Thoracic aorta (tissue), 2 donors: ENCODE measurements around the gene RAPGEF4. TPM values are rescaled to one million over a fixed set of nuclear protein-coding genes. Genes with fewer than 3 reads are reported as not detected.
"Not testable (repeated sequence)": the region's sequence is repeated elsewhere in the genome, so short reads cannot be mapped to it uniquely, and the experiment has no call there.

Experiments
- ATAC-seq: fragments of 150-250 bp; one replicate; pipeline ENCODE4 v1.8.0; 2017; ENCODE audit warnings: low read depth; ENCODE audit not compliant: insufficient number of reproducible peaks, low FRiP score
- DNase-seq: peaks from one replicate; pipeline ENCODE4 v3.0.0-alpha.2; 2020; ENCODE audit warnings: low spot score
- H3K27ac ChIP-seq, 2 donors: fragments of 200-600 bp; sonication (generic); 1 replicate in 1 of 2; 2 replicates in 1 of 2; pipeline ENCODE4 v1.5.1; 2016; ENCODE audit warnings: mild to moderate bottlenecking in 2 of 2, moderate library complexity in 2 of 2
- H3K27me3 ChIP-seq: fragments of 200-600 bp; sonication (generic); replicated peaks from 2 replicates; pipeline ENCODE4 v1.6.0; 2016; ENCODE audit warnings: mild to moderate bottlenecking; ENCODE audit not compliant: insufficient read depth
- H3K36me3 ChIP-seq: fragments of 200-600 bp; sonication (generic); one replicate; pipeline ENCODE4 v1.5.1; 2016
- H3K4me1 ChIP-seq, 2 donors: fragments of 200-600 bp; sonication (generic); 1 replicate in 1 of 2; 2 replicates in 1 of 2; pipeline versions ENCODE4 v1.5.1 to v1.6.0; 2016; ENCODE audit warnings: low read depth in 2 of 2, mild to moderate bottlenecking in 1 of 2; ENCODE audit not compliant: control insufficient read depth in 1 of 2
- H3K4me3 ChIP-seq: fragments of 200-600 bp; sonication (generic); 2 replicates; pipeline ENCODE4 v1.5.1; 2016; ENCODE audit warnings: mild to moderate bottlenecking
- H3K9me3 ChIP-seq: fragments of 200-600 bp; sonication (generic); 2 replicates; pipeline ENCODE4 v1.5.1; 2016
- CTCF ChIP-seq: fragments of 200-600 bp; sonication (generic); IDR thresholded peaks from one replicate; pipeline ENCODE4 v1.5.1; 2019; ENCODE audit warnings: antibody characterized with exemption
- total RNA-seq, 2 donors: library from RNA; depleted of rRNA; stranded (reverse); fragments of >200 nt; gene quantifications; one replicate each; pipeline versions ENCODE4 v1.1.0 to v1.2.3, GENCODE V29; 2016

Gene RAPGEF4
- total RNA-seq, 2 donors from 2014 or later = 9.9 to 18.4 TPM

GRCh38 chr2:173090276-173090877, 354.7 kb downstream of the RAPGEF4 start:
- Histone ChIP-seq H3K4me1 (peaks cover 25 to 79% of the 10 kb centered on the region in 2 donors), H3K27ac (peak overlapping the region; percentile 58 to 78), H3K9me3 (no peaks in the 10 kb centered on the region), H3K27me3 (no peaks in the 10 kb centered on the region), H3K36me3 (no peaks in the 10 kb centered on the region), H3K4me3 (peak overlapping the region; percentile 40)
- no peak for TF ChIP-seq CTCF
- DNase-seq (no peak), ATAC-seq (peak; percentile 47)

- Histone ChIP-seq H3K27ac (peak overlapping the region; percentile 58 to 78), H3K27me3 (no peaks in the 10 kb centered on the region), H3K9me3 (no peaks in the 10 kb centered on the region), H3K36me3 (no peaks in the 10 kb centered on the region), H3K4me3 (peak overlapping the region; percentile 40), H3K4me1 (peaks cover 24 to 81% of the 10 kb centered on the region in 2 donors)
- TF ChIP-seq CTCF = no peak
- ATAC-seq (peak; percentile 40), DNase-seq (no peak)
These were observed 355.5 kb downstream of the RAPGEF4 start for GRCh38 chr2:173090973-173091660.

- Histone ChIP-seq H3K4me1 (peaks cover 16 to 73% of the 10 kb centered on the region in 2 donors), H3K36me3 (no peaks in the 10 kb centered on the region), H3K27ac (peak overlapping the region; percentile 58 to 78), H3K27me3 (no peaks in the 10 kb centered on the region), H3K9me3 (no peaks in the 10 kb centered on the region), H3K4me3 (no peak overlapping the region)
- DNase-seq = no peak
- no peak for ATAC-seq
- no peak for TF ChIP-seq CTCF
These were observed 356.3 kb downstream of the RAPGEF4 start for GRCh38 chr2:173091910-173092309.

- DNase-seq (no peak), ATAC-seq (no peak)
- Histone ChIP-seq H3K27me3 (no peaks in the 10 kb centered on the region), H3K36me3 (no peaks in the 10 kb centered on the region), H3K4me1 (peaks cover 13 to 64% of the 10 kb centered on the region in 2 donors), H3K27ac (peak overlapping the region; percentile 58 to 78), H3K4me3 (no peak overlapping the region), H3K9me3 (no peaks in the 10 kb centered on the region)
- no peak for TF ChIP-seq CTCF
These were observed 357.3 kb downstream of the RAPGEF4 start for GRCh38 chr2:173092844-173093402.

GRCh38 chr2:173093617-173094016, 358.0 kb downstream of the RAPGEF4 start:
- not testable (repeated sequence) for DNase-seq, H3K27ac ChIP-seq, H3K36me3 ChIP-seq, H3K4me3 ChIP-seq, H3K9me3 ChIP-seq, ATAC-seq, H3K27me3 ChIP-seq
- peaks cover 13 to 59% of the 10 kb centered on the region in 2 donors for H3K4me1 ChIP-seq
